ENCODE results near the gene DENND1A. TPM values are rescaled to one million over a fixed set of nuclear protein-coding genes. Genes with fewer than 3 reads are reported as not detected.
"Not testable (repeated sequence)": the region's sequence is repeated elsewhere in the genome, so short reads cannot be mapped to it uniquely, and the experiment has no call there.

DENND1A gene
- total RNA-seq, 1 donor from 2014 or later, result 18.5 TPM

GRCh38 chr9:123398938-123399337 is 531.0 kb downstream of the DENND1A start:
- H3K4me1 Mint-ChIP-seq (ENCODE audit: low read depth); H3K4me3 Mint-ChIP-seq; DNase-seq (ENCODE audit: low spot score); H3K27ac Mint-ChIP-seq; intact Hi-C loops (cut with micrococcal nuclease); H3K36me3 Mint-ChIP-seq (ENCODE audit: low read depth); H3K9me3 Mint-ChIP-seq; H3K27me3 Mint-ChIP-seq (ENCODE audit: insufficient read depth): not testable (repeated sequence)

- H3K27me3 Mint-ChIP-seq (ENCODE audit: insufficient read depth), result no peaks in the 10 kb centered on the region
- no peak for DNase-seq (ENCODE audit: low spot score)
- no peaks in the 10 kb centered on the region for H3K4me1 Mint-ChIP-seq (ENCODE audit: low read depth)
- H3K36me3 Mint-ChIP-seq (ENCODE audit: low read depth), result no peaks in the 10 kb centered on the region
- no peak overlapping the region for H3K27ac Mint-ChIP-seq
- intact Hi-C loops (cut with micrococcal nuclease), result no loop called here
- no peaks in the 10 kb centered on the region for H3K9me3 Mint-ChIP-seq
- no peak overlapping the region for H3K4me3 Mint-ChIP-seq
These were observed 532.0 kb downstream of the DENND1A start for GRCh38 chr9:123397975-123398374.

- Mint-ChIP-seq H3K9me3 (no peaks in the 10 kb centered on the region), H3K27me3 (ENCODE audit: insufficient read depth) (no peaks in the 10 kb centered on the region), H3K36me3 (ENCODE audit: low read depth) (no peaks in the 10 kb centered on the region), H3K27ac (no peak overlapping the region), H3K4me3 (no peak overlapping the region), H3K4me1 (ENCODE audit: low read depth) (no peaks in the 10 kb centered on the region)
- no peak for DNase-seq (ENCODE audit: low spot score)
- intact Hi-C loops (cut with micrococcal nuclease), result no loop called here
These were observed 534.0 kb downstream of the DENND1A start for GRCh38 chr9:123395689-123396511.

GRCh38 chr9:123395276-123395688 is 534.6 kb downstream of the DENND1A start:
- H3K27me3 Mint-ChIP-seq (ENCODE audit: insufficient read depth), result no peaks in the 10 kb centered on the region
- no peaks in the 10 kb centered on the region for H3K4me1 Mint-ChIP-seq (ENCODE audit: low read depth)
- H3K36me3 Mint-ChIP-seq (ENCODE audit: low read depth), result no peaks in the 10 kb centered on the region
- H3K4me3 Mint-ChIP-seq, result no peak overlapping the region
- no peak overlapping the region for H3K27ac Mint-ChIP-seq
- no peaks in the 10 kb centered on the region for H3K9me3 Mint-ChIP-seq
- DNase-seq (ENCODE audit: low spot score), result no peak
- intact Hi-C loops (cut with micrococcal nuclease), result no loop called here

- Mint-ChIP-seq H3K36me3 (ENCODE audit: low read depth) (no peaks in the 10 kb centered on the region), H3K4me3 (no peak overlapping the region), H3K27me3 (ENCODE audit: insufficient read depth) (no peaks in the 10 kb centered on the region), H3K27ac (no peak overlapping the region), H3K9me3 (no peaks in the 10 kb centered on the region), H3K4me1 (ENCODE audit: low read depth) (no peaks in the 10 kb centered on the region)
- intact Hi-C loops (cut with micrococcal nuclease), result no loop called here
- DNase-seq (ENCODE audit: low spot score), result no peak
These were observed 535.4 kb downstream of the DENND1A start for GRCh38 chr9:123394291-123395235.

GRCh38 chr9:123392802-123393201 is 537.1 kb downstream of the DENND1A start:
- no peaks in the 10 kb centered on the region for H3K36me3 Mint-ChIP-seq (ENCODE audit: low read depth)
- no peaks in the 10 kb centered on the region for H3K9me3 Mint-ChIP-seq
- no peak overlapping the region for H3K27ac Mint-ChIP-seq
- DNase-seq (ENCODE audit: low spot score), result no peak
- no peaks in the 10 kb centered on the region for H3K4me1 Mint-ChIP-seq (ENCODE audit: low read depth)
- intact Hi-C loops (cut with micrococcal nuclease), result no loop called here
- no peaks in the 10 kb centered on the region for H3K27me3 Mint-ChIP-seq (ENCODE audit: insufficient read depth)
- H3K4me3 Mint-ChIP-seq, result no peak overlapping the region

GRCh38 chr9:123391946-123392345 is 538.0 kb downstream of the DENND1A start:
- DNase-seq (ENCODE audit: low spot score), result no peak
- Mint-ChIP-seq H3K27ac (no peak overlapping the region), H3K27me3 (ENCODE audit: insufficient read depth) (no peaks in the 10 kb centered on the region), H3K4me3 (no peak overlapping the region), H3K36me3 (ENCODE audit: low read depth) (no peaks in the 10 kb centered on the region), H3K9me3 (no peaks in the 10 kb centered on the region), H3K4me1 (ENCODE audit: low read depth) (no peaks in the 10 kb centered on the region)
- intact Hi-C loops (cut with micrococcal nuclease), result no loop called here

- no peaks in the 10 kb centered on the region for H3K9me3 Mint-ChIP-seq
- intact Hi-C loops (cut with micrococcal nuclease), result no loop called here
- no peaks in the 10 kb centered on the region for H3K4me1 Mint-ChIP-seq (ENCODE audit: low read depth)
- H3K4me3 Mint-ChIP-seq, result no peak overlapping the region
- DNase-seq (ENCODE audit: low spot score), result no peak
- no peak overlapping the region for H3K27ac Mint-ChIP-seq
- no peaks in the 10 kb centered on the region for H3K36me3 Mint-ChIP-seq (ENCODE audit: low read depth)
- H3K27me3 Mint-ChIP-seq (ENCODE audit: insufficient read depth), result no peaks in the 10 kb centered on the region
These were observed 538.7 kb downstream of the DENND1A start for GRCh38 chr9:123391233-123391632.

GRCh38 chr9:123390337-123391135 is 539.4 kb downstream of the DENND1A start:
- no peaks in the 10 kb centered on the region for H3K4me1 Mint-ChIP-seq (ENCODE audit: low read depth)
- no peaks in the 10 kb centered on the region for H3K9me3 Mint-ChIP-seq
- H3K27me3 Mint-ChIP-seq (ENCODE audit: insufficient read depth), result no peaks in the 10 kb centered on the region
- DNase-seq (ENCODE audit: low spot score), result no peak
- H3K4me3 Mint-ChIP-seq, result no peak overlapping the region
- H3K36me3 Mint-ChIP-seq (ENCODE audit: low read depth), result no peaks in the 10 kb centered on the region
- no peak overlapping the region for H3K27ac Mint-ChIP-seq
- intact Hi-C loops (cut with micrococcal nuclease), result no loop called here

GRCh38 chr9:123389698-123390097 is 540.2 kb downstream of the DENND1A start:
- DNase-seq (ENCODE audit: low spot score), result no peak
- Mint-ChIP-seq H3K4me1 (ENCODE audit: low read depth) (no peaks in the 10 kb centered on the region), H3K27me3 (ENCODE audit: insufficient read depth) (no peaks in the 10 kb centered on the region), H3K36me3 (ENCODE audit: low read depth) (no peaks in the 10 kb centered on the region), H3K27ac (no peak overlapping the region), H3K9me3 (no peaks in the 10 kb centered on the region), H3K4me3 (no peak overlapping the region)
- intact Hi-C loops (cut with micrococcal nuclease), result no loop called here

GRCh38 chr9:123389070-123389469 is 540.9 kb downstream of the DENND1A start:
- Mint-ChIP-seq H3K27me3 (ENCODE audit: insufficient read depth) (no peaks in the 10 kb centered on the region), H3K36me3 (ENCODE audit: low read depth) (no peaks in the 10 kb centered on the region), H3K27ac (no peak overlapping the region), H3K4me1 (ENCODE audit: low read depth) (no peaks in the 10 kb centered on the region), H3K9me3 (no peaks in the 10 kb centered on the region), H3K4me3 (no peak overlapping the region)
- DNase-seq (ENCODE audit: low spot score), result no peak
- intact Hi-C loops (cut with micrococcal nuclease), result no loop called here

- DNase-seq (ENCODE audit: low spot score), result no peak
- Mint-ChIP-seq H3K27me3 (ENCODE audit: insufficient read depth) (no peaks in the 10 kb centered on the region), H3K27ac (no peak overlapping the region), H3K4me1 (ENCODE audit: low read depth) (no peaks in the 10 kb centered on the region), H3K4me3 (no peak overlapping the region), H3K36me3 (ENCODE audit: low read depth) (no peaks in the 10 kb centered on the region), H3K9me3 (no peaks in the 10 kb centered on the region)
- intact Hi-C loops (cut with micrococcal nuclease), result no loop called here
These were observed 542.2 kb downstream of the DENND1A start for GRCh38 chr9:123387686-123388085.

Data from activated T-helper 1 cell treated with anti-CD3 and anti-CD28 coated beads, Interleukin-12 subunit alpha, Interleukin-12 subunit beta, Interleukin-2, Interleukin-4 antibody, amounts not matched to agents 30 ng/mL and 10 ng/mL and 1 ng/mL, durations not matched to agents 14 hours and 24 hours and 36 hours (primary cell).